KMS-11 (cell line): ENCODE data around the gene ZC3H14.
A peak's percentile ranks its signal among the peaks of the same experiment; 100 is the strongest.

Experiments
- H2AFZ ChIP-seq: fragments of 200-600 bp; sonication (generic); 2 replicates; pipeline ENCODE4 v1.6.1; 2016; ENCODE audit warnings: antibody characterized with exemption, mixed run types, low read depth
- H3K27ac ChIP-seq: fragments of 200-600 bp; sonication (generic); 2 replicates; pipeline ENCODE4 v1.6.1; 2016; ENCODE audit warnings: mild to moderate bottlenecking, mixed run types
- H3K27me3 ChIP-seq: fragments of 200-600 bp; sonication (generic); 2 replicates; pipeline ENCODE4 v1.6.1; 2017; ENCODE audit warnings: mild to moderate bottlenecking, low read depth, mixed run types, moderate library complexity; ENCODE audit not compliant: insufficient read depth
- H3K36me3 ChIP-seq: fragments of 200-600 bp; sonication (generic); 2 replicates; pipeline ENCODE4 v1.6.1; 2017; ENCODE audit warnings: mild to moderate bottlenecking, mixed run types; ENCODE audit not compliant: insufficient read depth
- H3K4me1 ChIP-seq: fragments of 200-600 bp; sonication (generic); 2 replicates; pipeline ENCODE4 v1.6.1; 2016; ENCODE audit warnings: mild to moderate bottlenecking, low read depth, mixed run types; ENCODE audit not compliant: poor library complexity, severe bottlenecking
- H3K4me2 ChIP-seq: fragments of 200-600 bp; sonication (generic); 2 replicates; pipeline ENCODE4 v1.7.0; 2016; ENCODE audit warnings: mild to moderate bottlenecking, mixed run types
- H3K4me3 ChIP-seq: fragments of 200-600 bp; sonication (generic); IDR thresholded peaks from 2 replicates; pipeline ENCODE4 v1.6.1; 2017; ENCODE audit warnings: low read depth, low read length, mixed read lengths; ENCODE audit not compliant: insufficient read depth
- H3K79me2 ChIP-seq: fragments of 200-600 bp; sonication (generic); 2 replicates; pipeline ENCODE4 v1.6.1; 2016; ENCODE audit warnings: low read depth, mixed run types; ENCODE audit not compliant: insufficient read depth
- H3K9ac ChIP-seq: fragments of 200-600 bp; sonication (generic); 2 replicates; pipeline ENCODE4 v1.6.1; 2016; ENCODE audit warnings: mild to moderate bottlenecking, mixed run types
- H4K20me1 ChIP-seq: fragments of 200-600 bp; sonication (generic); 2 replicates; pipeline ENCODE4 v1.6.1; 2016; ENCODE audit warnings: mild to moderate bottlenecking, mixed run types; ENCODE audit not compliant: insufficient read depth
- CTCF ChIP-seq: fragments of 200-600 bp; sonication (generic); conservative IDR thresholded peaks from 2 replicates; pipeline ENCODE4 v1.6.1; 2017; ENCODE audit warnings: low read depth, mild to moderate bottlenecking, antibody characterized with exemption, low read length, moderate library complexity, mixed read lengths

ZC3H14 gene

DNA sequence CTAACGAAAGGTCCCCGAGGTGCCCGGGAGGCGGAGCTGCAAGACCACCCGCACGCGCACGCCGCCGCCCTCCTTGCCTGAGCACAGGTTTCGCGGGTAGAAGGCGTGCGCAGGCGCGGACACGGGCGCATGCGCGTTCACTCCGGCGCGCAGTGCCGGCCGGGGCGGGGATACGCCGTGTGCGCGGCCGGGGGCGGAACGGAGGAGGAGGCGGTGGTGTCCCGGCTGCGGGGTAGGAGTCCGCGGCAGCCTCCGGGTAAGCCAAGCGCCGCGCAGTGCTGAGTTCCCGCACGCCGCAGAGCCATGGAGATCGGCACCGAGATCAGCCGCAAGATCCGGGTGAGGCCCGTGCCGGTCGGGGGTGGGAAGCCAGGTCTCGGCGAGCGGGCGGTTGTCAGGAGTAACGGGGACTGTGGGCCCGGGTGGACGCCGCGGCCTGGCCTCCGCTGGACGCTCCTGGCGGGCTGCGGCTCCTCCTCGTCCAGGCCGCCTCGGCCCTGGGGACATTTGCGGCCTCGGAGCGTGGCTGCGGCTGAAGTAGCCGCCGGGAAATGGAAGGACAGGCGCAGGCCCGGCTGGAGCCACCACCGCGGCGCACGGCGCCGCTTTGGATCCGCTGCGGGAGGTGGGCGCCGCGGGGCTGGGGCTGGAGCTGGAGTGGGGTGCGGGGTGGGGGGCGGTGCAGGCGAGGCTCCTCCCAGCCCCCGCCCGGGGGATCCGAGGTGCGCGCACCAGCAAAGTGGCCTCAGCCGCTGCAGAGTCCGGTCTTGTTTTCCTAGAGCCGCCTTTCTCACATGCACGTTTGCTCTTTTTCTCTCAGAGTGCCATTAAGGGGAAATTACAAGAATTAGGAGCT, at the start of gene ZC3H14:
Gene ZC3H14 (plus strand): TSS at position 207 of the 856 bp plus-strand sequence. CDS start 97 bp downstream, at position 304.
- peak within 1 kb of the TSS; percentile 65 for H3K9ac ChIP-seq
- peak within 1 kb of the TSS; percentile 69; the same call in 1 of the 2 replicates for H2AFZ ChIP-seq
- peak within 1 kb of the TSS; percentile 76 for H3K4me2 ChIP-seq
- peak within 1 kb of the TSS; percentile 55; the same call in 1 of the 2 replicates for H3K27ac ChIP-seq
- TF ChIP-seq CTCF = no peak
- H3K36me3 ChIP-seq = no peaks in the 10 kb centered on the region
- no peaks in the 10 kb centered on the region for H4K20me1 ChIP-seq
- no peak within 1 kb of the TSS for H3K4me3 ChIP-seq
- peaks cover 11% of the 10 kb centered on the region for H3K4me1 ChIP-seq
- no peaks in the 10 kb centered on the region for H3K27me3 ChIP-seq
- peaks cover 8% of the 10 kb centered on the region; the same call in 1 of the 2 replicates for H3K79me2 ChIP-seq

GRCh38 chr14:88515499-88516221, 47.2 kb upstream of the ZC3H14 start:
- no peak for TF ChIP-seq CTCF

GRCh38 chr14:88516861-88517357, 45.9 kb upstream of the ZC3H14 start:
- Histone ChIP-seq H3K9ac (no peak overlapping the region), H4K20me1 (no peaks in the 10 kb centered on the region), H3K36me3 (no peaks in the 10 kb centered on the region), H3K4me3 (no peak overlapping the region), H3K79me2 (no peaks in the 10 kb centered on the region), H2AFZ (no peak overlapping the region), H3K27ac (no peak overlapping the region), H3K4me2 (no peak overlapping the region), H3K4me1 (no peaks in the 10 kb centered on the region), H3K27me3 (no peaks in the 10 kb centered on the region)
- no peak for TF ChIP-seq CTCF

More at GRCh38 chr14:88515499-88516221, 47.2 kb upstream of the ZC3H14 start:
- Histone ChIP-seq H3K4me3 (no peak overlapping the region), H3K27ac (no peak overlapping the region), H3K27me3 (no peaks in the 10 kb centered on the region), H3K9ac (no peak overlapping the region), H4K20me1 (no peaks in the 10 kb centered on the region), H3K36me3 (no peaks in the 10 kb centered on the region), H3K79me2 (no peaks in the 10 kb centered on the region), H3K4me1 (no peaks in the 10 kb centered on the region), H2AFZ (no peak overlapping the region), H3K4me2 (no peak overlapping the region)

GRCh38 chr14:88518592-88519512, 44.0 kb upstream of the ZC3H14 start:
- no peak overlapping the region for H3K4me3 ChIP-seq
- H3K27ac ChIP-seq = no peak overlapping the region
- H3K4me2 ChIP-seq = no peak overlapping the region
- no peaks in the 10 kb centered on the region for H3K4me1 ChIP-seq
- no peak overlapping the region for H2AFZ ChIP-seq
- no peaks in the 10 kb centered on the region for H3K79me2 ChIP-seq
- no peaks in the 10 kb centered on the region for H4K20me1 ChIP-seq
- TF ChIP-seq CTCF = no peak
- no peaks in the 10 kb centered on the region for H3K27me3 ChIP-seq
- no peaks in the 10 kb centered on the region for H3K36me3 ChIP-seq
- no peak overlapping the region for H3K9ac ChIP-seq
